Measurements from ENCODE around the gene PDCD11.
A peak's percentile ranks its signal among the peaks of the same experiment; 100 is the strongest.
"Not testable (repeated sequence)": the region's sequence is repeated elsewhere in the genome, so short reads cannot be mapped to it uniquely, and the experiment has no call there.

Gene PDCD11

DNA sequence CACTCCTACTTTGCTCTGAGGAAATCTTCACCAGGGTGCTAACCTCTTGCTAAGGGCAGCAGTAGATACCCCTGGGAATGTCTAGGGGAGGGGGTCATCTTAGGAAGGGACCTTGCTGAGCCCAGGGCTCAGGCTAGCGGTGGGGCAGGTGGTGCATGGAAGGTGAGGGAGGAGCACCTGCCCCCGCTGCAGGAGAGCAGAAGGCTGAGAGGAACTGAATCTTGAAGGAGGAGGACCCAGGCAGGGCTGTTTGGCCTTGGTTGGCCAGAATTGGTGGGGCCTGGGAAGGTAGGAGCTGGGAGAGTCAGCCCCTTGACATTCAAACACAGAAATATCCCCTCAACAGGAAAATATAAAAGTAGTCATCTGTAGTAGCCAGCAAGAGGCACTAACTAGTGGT lies 75.6 kb downstream of the PDCD11 start:
- DNase-seq (ENCODE audit: low read depth in 2 of 2): no peak

DNA sequence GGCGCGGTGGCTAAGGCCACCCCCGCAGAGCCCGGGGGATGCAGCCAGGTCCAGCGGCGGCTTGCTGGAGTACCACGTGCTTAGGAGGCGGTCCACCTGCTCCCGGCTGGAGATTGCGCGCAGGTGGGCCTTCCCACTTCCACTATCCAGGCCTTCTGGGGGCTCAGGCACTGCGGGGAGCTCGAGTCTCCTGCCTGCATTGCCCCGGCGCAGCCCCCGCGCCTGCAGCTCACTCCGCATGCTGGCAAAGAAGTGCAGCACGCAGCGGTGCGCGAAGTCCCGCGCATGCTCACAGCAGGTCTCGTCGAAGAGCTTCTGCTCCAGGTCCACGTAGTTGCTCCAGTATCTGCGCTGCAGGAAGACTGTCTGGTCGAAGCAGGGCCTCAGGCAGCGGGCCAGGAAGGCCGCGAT lies 76.8 kb downstream of the PDCD11 start:
- DNase-seq (ENCODE audit: low read depth in 2 of 2): no peak

- DNase-seq (ENCODE audit: low read depth in 2 of 2): no peak
Measured at GRCh38 chr10:103474077-103474476, 77.7 kb downstream of the PDCD11 start.

DNA sequence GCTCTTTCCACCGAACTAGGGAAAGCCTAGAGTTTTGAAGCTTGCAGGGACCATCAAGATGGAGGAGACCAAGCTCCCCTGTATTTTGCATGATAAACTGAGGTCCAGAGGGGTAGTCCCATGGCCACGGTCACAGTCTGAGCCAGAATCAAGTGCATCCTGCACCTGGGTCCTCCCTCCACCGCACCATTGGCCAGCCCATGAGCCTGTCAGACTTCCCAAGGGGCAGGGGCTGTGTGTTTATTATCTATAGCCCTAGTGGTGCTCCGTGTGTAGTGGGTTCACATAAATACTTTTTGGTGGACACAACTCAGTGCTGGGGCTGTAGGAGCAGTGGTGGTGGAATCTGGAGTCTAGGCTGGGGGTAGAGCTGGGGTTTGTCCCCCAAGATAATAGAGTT lies 79.0 kb downstream of the PDCD11 start:
- DNase-seq (ENCODE audit: low read depth in 2 of 2): no peak

GRCh38 chr10:103476046-103476768 lies 79.8 kb downstream of the PDCD11 start:
- DNase-seq (ENCODE audit: low read depth in 2 of 2): no peak

DNA sequence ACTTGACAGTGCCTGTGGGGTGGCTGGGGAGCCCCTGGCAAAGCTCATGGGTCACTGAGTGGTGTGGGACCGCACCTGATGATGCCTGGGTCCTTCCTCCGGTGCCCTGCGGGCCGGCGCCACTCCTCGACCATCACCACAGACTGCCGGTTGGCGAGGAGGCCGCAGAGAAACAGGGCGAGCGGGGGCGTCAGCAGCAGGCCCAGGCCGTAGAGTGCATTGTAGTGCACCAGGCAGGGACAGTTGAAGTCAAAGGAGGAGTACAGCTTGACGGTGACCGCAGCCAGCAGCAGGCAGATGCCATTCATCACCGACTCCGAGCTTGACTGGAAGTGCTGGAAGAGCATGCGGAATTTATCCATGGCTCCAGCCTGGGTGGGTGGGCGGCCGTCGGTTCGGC lies 82.2 kb downstream of the PDCD11 start:
- no peak for DNase-seq (ENCODE audit: low read depth in 2 of 2)

GRCh38 chr10:103479135-103479534 lies 82.7 kb downstream of the PDCD11 start, which contains the start of gene CALHM3:
TSS of gene CALHM3 (minus strand) at chr10:103479240. CDS start at chr10:103479032, 208 bp downstream.
- no peak for DNase-seq (ENCODE audit: low read depth in 2 of 2)

- DNase-seq (ENCODE audit: low read depth in 2 of 2): no peak
Measured at GRCh38 chr10:103480521-103480920, 84.1 kb downstream of the PDCD11 start.

DNA sequence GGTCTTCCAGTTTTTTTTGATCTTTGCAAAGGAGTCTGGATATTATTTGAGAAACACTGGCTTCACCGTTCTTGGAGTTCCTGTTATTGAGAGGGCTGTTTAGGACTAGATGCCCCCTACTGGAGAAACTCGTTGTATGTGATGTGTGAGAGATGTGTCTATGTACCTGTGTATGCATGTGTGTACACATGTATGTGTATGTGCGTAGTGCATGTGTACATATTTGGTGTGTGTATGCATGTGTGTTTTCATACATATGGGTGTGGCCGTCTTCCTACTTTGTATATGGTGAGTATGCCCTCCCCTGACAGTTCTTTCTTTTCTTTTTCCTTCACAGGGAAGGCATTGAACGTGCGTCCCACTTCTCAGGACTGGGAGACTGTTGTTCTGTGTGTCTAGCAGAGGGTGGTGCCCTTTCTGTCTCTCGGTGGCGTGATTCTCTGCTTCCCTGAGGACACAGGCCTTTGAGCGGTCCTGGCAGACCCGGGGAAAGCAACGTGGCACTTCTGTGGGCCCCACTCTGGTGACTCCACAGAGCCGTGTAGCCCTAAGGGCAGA lies 85.6 kb downstream of the PDCD11 start:
- DNase-seq (ENCODE audit: low read depth in 2 of 2): peak in 1 of 2 donors; percentile 24

GRCh38 chr10:103486635-103487409 lies 90.4 kb downstream of the PDCD11 start:
- not testable (repeated sequence) for DNase-seq (ENCODE audit: low read depth in 2 of 2)

- DNase-seq (ENCODE audit: low read depth in 2 of 2): no peak
Measured at GRCh38 chr10:103487410-103487708, 90.9 kb downstream of the PDCD11 start.

DNA sequence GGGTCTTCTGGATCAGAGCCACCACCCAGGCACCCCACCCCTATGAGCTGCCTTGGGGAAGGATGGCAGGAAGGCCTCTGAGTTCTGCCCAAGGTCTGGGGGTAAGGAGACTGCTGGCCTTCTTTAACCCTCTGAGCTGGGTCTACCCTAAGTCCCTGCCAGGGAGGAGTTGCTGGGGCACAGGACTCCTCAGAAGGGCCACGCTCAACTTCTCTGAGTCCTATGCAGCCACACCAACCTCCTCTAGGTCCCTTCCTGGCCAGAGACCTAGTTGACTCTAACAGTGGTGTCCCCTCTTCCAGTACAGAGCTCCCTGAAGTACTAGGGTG lies 94.5 kb downstream of the PDCD11 start:
- no peak for DNase-seq (ENCODE audit: low read depth in 2 of 2)

DNA sequence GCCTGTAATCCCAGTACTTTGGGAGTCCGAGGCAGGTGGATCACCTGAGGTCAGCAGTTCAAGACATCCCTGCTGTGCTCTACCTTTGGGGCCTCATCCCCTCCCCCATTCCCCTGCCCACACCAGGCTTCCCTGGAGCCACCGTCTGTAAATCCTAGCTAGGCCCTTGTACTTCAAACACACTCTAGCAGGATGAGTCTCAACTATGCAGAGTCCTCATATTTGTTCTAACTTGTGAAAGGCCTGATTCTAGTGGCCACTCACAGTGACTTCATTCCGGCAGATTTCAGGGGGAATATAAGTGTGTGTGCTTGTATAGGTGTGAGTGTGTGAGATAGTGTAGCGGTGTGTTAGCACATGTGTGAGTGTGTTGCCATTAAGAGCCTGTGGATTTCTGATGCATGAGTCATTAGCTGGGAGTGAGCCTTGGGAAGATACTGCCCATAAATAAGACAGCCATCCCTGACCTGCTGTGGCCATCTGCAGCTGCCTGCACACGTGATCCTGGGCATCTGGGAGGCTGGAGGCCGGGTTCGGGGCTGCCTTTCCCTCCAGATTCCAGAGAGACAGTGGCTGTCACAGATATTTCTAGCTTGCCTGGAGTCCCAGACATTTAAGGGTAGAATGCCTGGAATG lies 95.4 kb downstream of the PDCD11 start:
- DNase-seq (ENCODE audit: low read depth in 2 of 2): no peak

DNA sequence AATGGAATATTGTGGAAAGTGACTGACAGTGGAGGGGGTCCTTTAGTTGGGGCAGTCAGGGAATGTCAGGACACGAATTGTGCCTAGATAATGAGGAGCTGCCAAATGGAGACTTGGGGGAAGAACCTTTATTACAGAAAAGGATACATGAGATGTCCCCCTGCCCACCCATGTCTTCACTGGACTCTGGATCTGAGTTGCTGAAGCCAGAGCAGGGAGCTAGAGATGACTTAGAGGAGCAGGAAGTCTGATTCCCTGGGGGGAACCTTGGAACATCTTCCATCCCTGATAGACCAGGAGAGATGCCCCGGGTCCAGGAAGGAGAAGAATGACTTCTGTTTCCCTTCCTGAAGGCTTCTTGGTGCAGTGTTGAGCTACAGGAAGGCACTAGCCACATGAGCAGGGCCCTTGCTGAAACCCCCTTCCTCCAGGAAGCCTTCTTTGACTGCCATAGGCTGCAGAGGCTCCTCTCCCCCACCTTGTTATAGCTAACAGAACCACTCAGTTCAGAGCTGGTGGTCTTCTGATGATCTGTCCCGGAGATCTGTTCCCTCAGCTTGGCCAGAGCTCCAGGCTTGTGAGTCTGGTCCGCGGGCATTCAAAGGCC lies 96.3 kb downstream of the PDCD11 start:
- DNase-seq (ENCODE audit: low read depth in 2 of 2): no peak

DNA sequence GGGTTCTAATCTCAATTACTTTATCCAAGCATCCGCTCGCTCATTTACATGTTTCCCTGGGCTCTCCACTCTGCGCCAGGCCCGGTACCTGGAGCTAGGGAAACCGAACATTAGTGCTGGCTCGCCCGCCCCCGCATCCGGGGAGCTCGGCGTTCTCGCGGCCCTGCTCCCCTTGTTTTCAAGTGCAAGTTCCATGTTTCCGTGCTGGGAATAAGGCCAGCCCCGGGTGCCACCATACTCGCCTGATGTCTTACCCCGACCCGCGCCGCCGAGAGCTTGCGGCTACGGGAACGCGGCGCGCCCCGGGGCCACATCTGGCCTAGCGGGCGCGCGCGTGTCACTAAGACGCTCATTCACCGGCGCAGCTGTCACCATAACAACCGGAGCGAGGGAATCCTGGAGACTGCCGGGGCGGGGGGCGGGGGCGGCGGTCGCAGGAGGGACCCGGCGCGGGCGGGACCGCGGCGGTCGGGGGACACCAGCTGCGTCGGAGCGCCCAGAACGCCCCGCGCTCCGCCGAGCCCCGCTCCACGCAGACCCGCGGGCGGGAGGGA lies 97.0 kb downstream of the PDCD11 start, which contains the start of gene NEURL1:
TSS of gene NEURL1 (plus strand) at position 344 of the 554 bp plus-strand sequence. CDS start 683 bp downstream, outside the sequence.
- DNase-seq (ENCODE audit: low read depth in 2 of 2): no peak

DNA sequence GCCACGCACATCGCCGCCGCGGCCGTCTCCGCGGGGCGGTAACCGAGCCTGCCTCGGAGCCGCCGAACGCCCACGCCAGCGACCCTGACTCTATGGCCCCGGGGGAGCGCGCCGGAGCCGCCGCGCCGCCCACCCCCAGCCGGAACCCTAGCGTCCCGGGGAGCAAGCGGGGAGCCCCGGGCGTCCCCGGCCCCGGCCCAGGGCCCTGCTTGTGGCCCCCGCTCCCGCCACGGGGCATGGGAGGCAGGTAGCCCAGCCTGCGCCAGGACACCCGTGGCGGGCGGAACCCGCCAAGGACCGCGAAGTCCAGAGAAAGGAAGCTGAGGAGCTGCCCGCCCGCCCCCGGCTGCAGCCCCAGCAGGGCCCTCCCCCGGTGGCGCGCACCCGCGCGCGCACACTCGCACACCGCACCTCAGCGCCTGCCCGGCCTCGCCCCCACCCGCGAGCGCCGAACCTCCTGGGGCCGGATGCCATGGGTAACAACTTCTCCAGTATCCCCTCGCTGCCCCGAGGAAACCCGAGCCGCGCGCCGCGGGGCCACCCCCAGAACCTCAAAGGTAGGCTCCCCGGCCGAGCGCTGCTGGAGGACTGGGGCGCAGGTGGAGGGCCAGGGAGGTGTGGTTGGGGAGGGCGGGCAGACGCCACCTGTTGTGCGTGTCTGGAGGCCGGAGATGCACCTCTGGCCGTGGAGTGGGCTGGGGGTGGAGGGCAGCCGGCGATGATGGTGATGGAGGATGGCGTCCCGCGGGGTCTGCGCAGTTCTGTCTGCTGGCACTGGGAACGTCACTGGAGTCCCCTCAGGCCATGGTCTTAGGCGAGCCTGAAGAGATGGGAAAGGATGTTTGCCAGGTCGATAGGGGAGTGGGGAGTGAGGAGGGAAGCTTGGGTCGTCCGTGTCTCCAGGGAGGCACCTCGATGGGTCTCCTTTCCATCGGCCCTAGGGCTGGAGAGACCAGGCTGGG lies 97.8 kb downstream of the PDCD11 start:
- DNase-seq (ENCODE audit: low read depth in 2 of 2): no peak

GRCh38 chr10:103495321-103495720 lies 98.9 kb downstream of the PDCD11 start:
- no peak for DNase-seq (ENCODE audit: low read depth in 2 of 2)

All from activated CD4-positive, alpha-beta T cell treated with anti-CD3 and anti-CD28 coated beads for 24 hours (primary cell).